Measurements from ENCODE around the gene TRIB2. TPM values are rescaled to one million over a fixed set of nuclear protein-coding genes. Genes with fewer than 3 reads are reported as not detected.

The TRIB2 gene
- polyA plus RNA-seq, 3 donors: 0.29 to 2.6 (median 0.51) TPM

DNA sequence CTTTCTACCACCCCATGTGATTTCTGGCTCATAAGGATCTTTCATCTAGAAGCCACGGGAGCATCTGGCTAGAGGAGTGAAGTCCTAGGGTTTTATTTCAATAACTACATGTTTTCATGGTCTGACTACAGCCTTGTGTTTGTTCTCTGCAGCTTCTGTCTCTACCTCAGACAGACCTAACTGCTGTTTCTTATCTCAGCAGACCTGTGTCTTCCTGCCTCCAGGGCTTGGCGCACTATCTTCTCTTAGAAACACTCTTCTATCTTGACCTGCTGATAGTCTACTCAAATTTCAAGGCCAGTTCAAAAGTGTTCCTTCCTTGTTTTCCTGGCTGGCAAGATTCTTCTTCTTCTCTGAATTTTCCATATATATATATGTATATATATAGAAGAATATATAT lies 11.0 kb upstream of the TRIB2 start:
- H3K27me3 Mint-ChIP-seq (ENCODE audit: low read depth in 3 of 3): peaks cover 4 to 11% (median 8%) of the 10 kb centered on the region in 3 donors
- H3K36me3 Mint-ChIP-seq: no peaks in the 10 kb centered on the region
- intact Hi-C loops (cut with micrococcal nuclease): no loop called here
- H3K4me3 Mint-ChIP-seq: no peak overlapping the region
- TF ChIP-seq, protein P1, sequence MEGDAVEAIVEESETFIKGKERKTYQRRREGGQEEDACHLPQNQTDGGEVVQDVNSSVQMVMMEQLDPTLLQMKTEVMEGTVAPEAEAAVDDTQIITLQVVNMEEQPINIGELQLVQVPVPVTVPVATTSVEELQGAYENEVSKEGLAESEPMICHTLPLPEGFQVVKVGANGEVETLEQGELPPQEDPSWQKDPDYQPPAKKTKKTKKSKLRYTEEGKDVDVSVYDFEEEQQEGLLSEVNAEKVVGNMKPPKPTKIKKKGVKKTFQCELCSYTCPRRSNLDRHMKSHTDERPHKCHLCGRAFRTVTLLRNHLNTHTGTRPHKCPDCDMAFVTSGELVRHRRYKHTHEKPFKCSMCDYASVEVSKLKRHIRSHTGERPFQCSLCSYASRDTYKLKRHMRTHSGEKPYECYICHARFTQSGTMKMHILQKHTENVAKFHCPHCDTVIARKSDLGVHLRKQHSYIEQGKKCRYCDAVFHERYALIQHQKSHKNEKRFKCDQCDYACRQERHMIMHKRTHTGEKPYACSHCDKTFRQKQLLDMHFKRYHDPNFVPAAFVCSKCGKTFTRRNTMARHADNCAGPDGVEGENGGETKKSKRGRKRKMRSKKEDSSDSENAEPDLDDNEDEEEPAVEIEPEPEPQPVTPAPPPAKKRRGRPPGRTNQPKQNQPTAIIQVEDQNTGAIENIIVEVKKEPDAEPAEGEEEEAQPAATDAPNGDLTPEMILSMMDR (IDR thresholded peaks at IDR 0.05): no peak
- Histone ChIP-seq H3K27ac (ENCODE audit: low read depth in 1 of 2, low read length in 2 of 2) (no peak overlapping the region), H3K9ac (ENCODE audit: insufficient read depth, low read length, poor library complexity, severe bottlenecking) (no peak overlapping the region), H3K27me3 (ENCODE audit: control insufficient read depth in 2 of 2, insufficient read depth in 2 of 2, low read length in 2 of 2) (peaks cover 4% of the 10 kb centered on the region in 2 donors), H3K4me1 (ENCODE audit: control insufficient read depth in 1 of 2, insufficient read depth in 2 of 2, low read length in 2 of 2) (no peaks in the 10 kb centered on the region), H3K4me3 (replicated peaks in 1 of 3; ENCODE audit: low read depth in 2 of 3, low read length in 3 of 3) (no peak overlapping the region), H2AFZ (ENCODE audit: insufficient read depth, low read depth, low read length, poor library complexity, severe bottlenecking) (no peak overlapping the region), H3K4me2 (replicated peaks; ENCODE audit: extremely low read depth, low read length, poor library complexity, severe bottlenecking) (no peak overlapping the region), H3K9me3 (replicated peaks in 1 of 2; ENCODE audit: control insufficient read depth in 1 of 2, insufficient read depth in 1 of 2, low read length in 2 of 2) (no peaks in the 10 kb centered on the region), H3K79me2 (ENCODE audit: insufficient read depth, low read length) (no peaks in the 10 kb centered on the region), H4K20me1 (ENCODE audit: insufficient read depth, low read length) (no peaks in the 10 kb centered on the region), H3K36me3 (replicated peaks in 1 of 2; ENCODE audit: control insufficient read depth in 1 of 2, insufficient read depth in 2 of 2, low read length in 2 of 2) (no peaks in the 10 kb centered on the region)
- H3K9me3 Mint-ChIP-seq: peaks cover 0 to 9% (median 1%) of the 10 kb centered on the region in 7 donors
- 100% methylated on average over 1 of the region's 2 CpGs for WGBS (ENCODE audit: insufficient coverage)
- no peaks in the 10 kb centered on the region for H3K4me1 Mint-ChIP-seq
- DNase-seq: no peak
- no peak overlapping the region for H3K27ac Mint-ChIP-seq

DNA sequence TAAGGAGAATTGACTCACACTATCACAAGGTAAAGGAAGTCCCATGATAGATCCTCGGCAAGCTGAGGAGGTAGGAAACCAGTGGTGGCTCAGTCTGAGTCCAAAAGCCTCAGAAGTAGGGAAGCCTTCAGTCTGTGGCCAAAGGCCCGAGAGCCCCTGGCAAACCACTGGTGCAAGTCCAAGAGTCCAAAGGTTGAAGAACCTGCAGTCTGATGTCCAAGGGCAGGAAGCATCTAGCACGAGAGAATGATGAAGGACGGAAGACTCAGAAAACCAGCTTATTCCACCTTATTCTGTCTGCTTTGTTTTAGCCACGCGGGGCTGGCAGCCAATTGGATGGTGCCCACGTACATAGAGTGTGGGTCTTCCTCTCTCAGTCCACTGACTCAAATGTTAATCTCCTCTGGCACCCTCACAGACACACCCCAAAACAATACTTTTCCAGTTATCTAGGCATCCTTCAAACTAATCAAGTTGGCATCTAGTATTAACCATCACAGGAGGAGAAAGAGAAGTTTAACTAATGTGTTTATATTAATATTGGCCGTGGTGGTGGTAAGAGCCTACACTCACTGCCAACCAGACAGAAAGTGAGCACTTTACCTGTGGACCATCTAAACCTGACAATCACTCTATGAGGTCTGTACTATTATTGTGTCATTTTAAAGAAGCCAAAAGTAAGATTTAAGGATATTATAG lies 8.1 kb upstream of the TRIB2 start:
- H3K27me3 ChIP-seq (ENCODE audit: control insufficient read depth in 2 of 2, insufficient read depth in 2 of 2, low read length in 2 of 2): no peaks in the 10 kb centered on the region
- Mint-ChIP-seq H3K9me3 (peaks cover 0 to 5% (median 1%) of the 10 kb centered on the region in 7 donors), H3K4me3 (no peak overlapping the region), H3K27me3 (ENCODE audit: low read depth in 3 of 3) (peaks cover 2 to 8% (median 3%) of the 10 kb centered on the region in 3 donors), H3K27ac (no peak overlapping the region), H3K36me3 (no peaks in the 10 kb centered on the region), H3K4me1 (no peaks in the 10 kb centered on the region)
- H4K20me1 ChIP-seq (ENCODE audit: insufficient read depth, low read length): no peaks in the 10 kb centered on the region
- no peak overlapping the region for H2AFZ ChIP-seq (ENCODE audit: insufficient read depth, low read depth, low read length, poor library complexity, severe bottlenecking)
- H3K9me3 ChIP-seq (replicated peaks in 1 of 2; ENCODE audit: control insufficient read depth in 1 of 2, insufficient read depth in 1 of 2, low read length in 2 of 2): no peaks in the 10 kb centered on the region
- TF ChIP-seq, protein P1 (IDR thresholded peaks at IDR 0.05): no peak
- intact Hi-C loops (cut with micrococcal nuclease): no loop called here
- H3K79me2 ChIP-seq (ENCODE audit: insufficient read depth, low read length): no peaks in the 10 kb centered on the region
- no peak for DNase-seq
- WGBS (ENCODE audit: insufficient coverage): 97% methylated on average over 6 of the region's 8 CpGs
- no peak overlapping the region for H3K4me3 ChIP-seq (replicated peaks in 1 of 3; ENCODE audit: low read depth in 2 of 3, low read length in 3 of 3)
- H3K4me2 ChIP-seq (replicated peaks; ENCODE audit: extremely low read depth, low read length, poor library complexity, severe bottlenecking): no peak overlapping the region
- no peaks in the 10 kb centered on the region for H3K36me3 ChIP-seq (replicated peaks in 1 of 2; ENCODE audit: control insufficient read depth in 1 of 2, insufficient read depth in 2 of 2, low read length in 2 of 2)
- no peak overlapping the region for H3K27ac ChIP-seq (ENCODE audit: low read depth in 1 of 2, low read length in 2 of 2)
- H3K4me1 ChIP-seq (ENCODE audit: control insufficient read depth in 1 of 2, insufficient read depth in 2 of 2, low read length in 2 of 2): no peaks in the 10 kb centered on the region
- H3K9ac ChIP-seq (ENCODE audit: insufficient read depth, low read length, poor library complexity, severe bottlenecking): no peak overlapping the region
